Stimulated activated CD4-positive, alpha-beta T cell treated with anti-CD3 and anti-CD28 coated beads, Interleukin-4, amount 100 ng/mL, for 48 hours (primary cell): Measurements from ENCODE around the gene GLI3.

ENCODE experiments used
- DNase-seq, 2 donors: peaks; one replicate each; pipeline ENCODE4 v3.0.0-alpha.2; 2020; ENCODE audit warnings: low read depth in 2 of 2

GLI3 gene

GRCh38 chr7:42082144-42082543 lies 154.9 kb downstream of the GLI3 start:
- no peak for DNase-seq

- DNase-seq, result no peak
Observed at GRCh38 chr7:42081671-42082070, 155.3 kb downstream of the GLI3 start.

GRCh38 chr7:42080841-42081586 lies 156.0 kb downstream of the GLI3 start:
- no peak for DNase-seq

- no peak for DNase-seq
Observed at GRCh38 chr7:42077271-42078135, 159.5 kb downstream of the GLI3 start.

GRCh38 chr7:42076870-42077269 lies 160.1 kb downstream of the GLI3 start:
- no peak for DNase-seq

- no peak for DNase-seq
Observed at GRCh38 chr7:42075418-42075817, 161.6 kb downstream of the GLI3 start.

GRCh38 chr7:42074076-42074475 lies 162.9 kb downstream of the GLI3 start:
- no peak for DNase-seq

GRCh38 chr7:42071372-42072261 lies 165.4 kb downstream of the GLI3 start:
- DNase-seq, result no peak

- no peak for DNase-seq
Observed at GRCh38 chr7:42070068-42070467, 166.9 kb downstream of the GLI3 start.

GRCh38 chr7:42069590-42069989 lies 167.4 kb downstream of the GLI3 start:
- DNase-seq, result no peak

- no peak for DNase-seq
Observed at GRCh38 chr7:42068554-42069280, 168.3 kb downstream of the GLI3 start.

- no peak for DNase-seq
Observed at GRCh38 chr7:42065942-42066341, 171.1 kb downstream of the GLI3 start.

- no peak for DNase-seq
Observed at GRCh38 chr7:42065015-42065414, 172.0 kb downstream of the GLI3 start.

- no peak for DNase-seq
Observed at GRCh38 chr7:42064534-42064933, 172.5 kb downstream of the GLI3 start.

- DNase-seq, result no peak
Observed at GRCh38 chr7:42059275-42059674, 177.7 kb downstream of the GLI3 start.

- DNase-seq, result no peak
Observed at GRCh38 chr7:42057331-42057730, 179.7 kb downstream of the GLI3 start.

- no peak for DNase-seq
Observed at GRCh38 chr7:42055171-42055570, 181.8 kb downstream of the GLI3 start.

- no peak for DNase-seq
Observed at GRCh38 chr7:42053834-42054233, 183.2 kb downstream of the GLI3 start.

- no peak for DNase-seq
Observed at GRCh38 chr7:42049761-42050160, 187.2 kb downstream of the GLI3 start.

GRCh38 chr7:42046483-42046882 lies 190.5 kb downstream of the GLI3 start:
- no peak for DNase-seq

GRCh38 chr7:42045961-42046360 lies 191.0 kb downstream of the GLI3 start:
- DNase-seq, result no peak
